Measurements from ENCODE around the gene RIBC1. TPM values are rescaled to one million over a fixed set of nuclear protein-coding genes. Genes with fewer than 3 reads are reported as not detected.
A peak's percentile ranks its signal among the peaks of the same experiment; 100 is the strongest.

The RIBC1 gene
- total RNA-seq, 2 donors from 2014 or later = 2.3 to 3.0 TPM

- Histone ChIP-seq H3K4me1 (ENCODE audit: control insufficient read depth, insufficient read depth, low read length) (no peaks in the 10 kb centered on the region), H3K4me3 (ENCODE audit: low read length) (no peak overlapping the region), H3K36me3 (ENCODE audit: control insufficient read depth, insufficient read depth, low read length) (no peaks in the 10 kb centered on the region), H3K9me3 (ENCODE audit: control insufficient read depth, low read length) (no peaks in the 10 kb centered on the region), H3K27ac (ENCODE audit: low read depth, low read length) (no peak overlapping the region), H3K27me3 (ENCODE audit: control insufficient read depth, insufficient read depth, low read length, poor library complexity, severe bottlenecking) (no peaks in the 10 kb centered on the region), H3K9ac (ENCODE audit: extremely low read depth, low read length, poor library complexity, severe bottlenecking) (no peak overlapping the region)
- Mint-ChIP-seq H3K9me3 (peaks cover 70% of the 10 kb centered on the region), H3K4me3 (no peak overlapping the region), H3K27me3 (ENCODE audit: insufficient read depth) (peaks cover 6% of the 10 kb centered on the region), H3K4me1 (no peaks in the 10 kb centered on the region), H3K27ac (no peak overlapping the region), H3K36me3 (ENCODE audit: low read depth) (no peaks in the 10 kb centered on the region)
- no peak for TF ChIP-seq CTCF (conservative IDR thresholded peaks at IDR 0.05)
- peak; percentile 50 for DNase-seq
- 84% methylated on average over 5 of the region's 5 CpGs; no CpG with 5 or more reads in 1 of the 2 experiments for WGBS, 2 experiments (ENCODE audit: insufficient coverage in 1 of 2, insufficient read length in 1 of 2)
Observed at GRCh38 chrX:53479301-53479700, 56.6 kb downstream of the RIBC1 start.

Small RNAs within 50 kb of the gene (microRNA-seq; reads per million reads assigned to microRNA genes)
- gene MIR6857 (ENCODE audit: borderline microRNAs expressed) = not detected

Other genes starting within 250 kb of the RIBC1 start
- 100 to 1,000 TPM in 1 of 2 donors, 10 to 100 TPM in 1; 95.9 to 101 TPM for gene KDM5C, start 197.7 kb upstream of the RIBC1 start, total RNA-seq
- gene IQSEC2, start 141.3 kb upstream of the RIBC1 start, total RNA-seq = 10 to 100 TPM; 14.7 to 18.2 TPM
- 100 to 1,000 TPM in 1 of 2 donors, 10 to 100 TPM in 1; 89.0 to 121 TPM for gene SMC1A, start 219 bp upstream of the RIBC1 start, total RNA-seq
- 100 to 1,000 TPM; 107 to 120 TPM for gene HSD17B10, start 11.5 kb downstream of the RIBC1 start, total RNA-seq